DND-41 (cell line): Measurements from ENCODE around the gene SYNE1.

Source experiments
- ATAC-seq: fragments of 200-7000 bp; cut with Tn5 transposase; 3 replicates; pipeline ENCODE4 v1.9.1; 2021; ENCODE audit warnings: low read depth; ENCODE audit not compliant: insufficient read depth
- DNase-seq: peaks from one replicate; pipeline ENCODE4 v3.0.0-alpha.2; 2020
- H2AFZ ChIP-seq: 2 replicates; pipeline ENCODE4 v1.6.0; 2012; ENCODE audit warnings: low read depth, low read length
- H3K27ac ChIP-seq: 2 replicates; pipeline ENCODE4 v1.5.1; 2012; ENCODE audit warnings: low read length, inconsistent platforms
- H3K27me3 ChIP-seq: fragments of 200-600 bp; sonication (generic); 2 replicates; pipeline ENCODE4 v1.6.0; 2012; ENCODE audit warnings: low read length, mild to moderate bottlenecking, inconsistent platforms; ENCODE audit not compliant: insufficient read depth, poor library complexity
- H3K36me3 ChIP-seq: 2 replicates; pipeline ENCODE4 v1.5.1; 2012; ENCODE audit warnings: low read length, inconsistent platforms; ENCODE audit not compliant: insufficient read depth
- H3K4me1 ChIP-seq: 2 replicates; pipeline ENCODE4 v1.5.1; 2012; ENCODE audit warnings: mild to moderate bottlenecking, low read length; ENCODE audit not compliant: insufficient read depth
- H3K4me2 ChIP-seq: 2 replicates; pipeline ENCODE4 v1.6.0; 2012; ENCODE audit warnings: mild to moderate bottlenecking, moderate library complexity, low read length, inconsistent platforms; ENCODE audit not compliant: insufficient read depth
- H3K4me3 ChIP-seq, 2 experiments: fragments of 200-600 bp in 1 of 2; shearing (Covaris generic) in 1 of 2; 2 replicates each; pipeline ENCODE4 v1.5.1; 2012 to 2016; ENCODE audit warnings: inconsistent platforms in 2 of 2, low read length in 2 of 2, mild to moderate bottlenecking in 2 of 2, low read depth in 1 of 2, moderate library complexity in 1 of 2
- H3K79me2 ChIP-seq: 2 replicates; pipeline ENCODE4 v1.6.0; 2012; ENCODE audit warnings: low read length, inconsistent platforms; ENCODE audit not compliant: insufficient read depth
- H3K9ac ChIP-seq: 2 replicates; pipeline ENCODE4 v1.6.0; 2012; ENCODE audit warnings: low read depth, mild to moderate bottlenecking, inconsistent platforms, low read length, moderate library complexity
- H3K9me3 ChIP-seq: 2 replicates; pipeline ENCODE4 v1.5.1; 2012; ENCODE audit warnings: low read length, moderate library complexity, mild to moderate bottlenecking, inconsistent platforms; ENCODE audit not compliant: insufficient read depth, severe bottlenecking
- H4K20me1 ChIP-seq: 2 replicates; pipeline ENCODE4 v1.6.0; 2012; ENCODE audit warnings: low read length; ENCODE audit not compliant: insufficient read depth
- EZH2 ChIP-seq: IDR thresholded peaks from 3 replicates; pipeline ENCODE4 v1.6.1; 2012; ENCODE audit warnings: borderline replicate concordance, low read depth, mild to moderate bottlenecking, moderate library complexity, low read length, inconsistent platforms; ENCODE audit not compliant: severe bottlenecking
- TF ChIP-seq, protein P1 (sequence below): IDR thresholded peaks from 2 replicates; pipeline ENCODE4 v1.5.1; 2012; ENCODE audit warnings: borderline replicate concordance, low read length, moderate library complexity, mild to moderate bottlenecking; ENCODE audit not compliant: poor library complexity, severe bottlenecking; ENCODE audit errors: extremely low read depth

Gene SYNE1

DNA sequence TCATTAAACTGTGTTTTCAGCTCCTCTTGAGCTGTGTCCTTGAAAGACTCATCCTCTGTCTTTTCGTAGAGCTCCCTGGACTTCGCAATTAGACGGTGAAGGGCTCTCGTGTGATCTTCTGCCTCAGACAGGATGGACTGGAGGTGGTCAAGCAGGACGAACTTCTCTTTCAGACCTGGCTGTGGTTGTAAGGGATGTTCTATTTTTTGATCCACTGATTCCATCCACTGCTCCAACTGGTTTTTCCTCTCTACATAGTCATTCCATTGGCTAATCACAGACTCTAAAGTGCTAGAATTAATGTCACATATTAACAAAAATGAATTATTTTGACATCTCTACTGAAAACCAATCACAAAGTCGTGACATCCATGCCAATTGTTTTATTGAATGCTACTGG, 250.1 kb downstream of the SYNE1 start:
- no peak overlapping the region for H3K4me3 ChIP-seq
- H3K9ac ChIP-seq, result no peak overlapping the region
- no peak overlapping the region for H3K27ac ChIP-seq
- H3K4me1 ChIP-seq, result no peaks in the 10 kb centered on the region
- H3K4me2 ChIP-seq, result no peak overlapping the region
- no peaks in the 10 kb centered on the region for H4K20me1 ChIP-seq
- ATAC-seq (no peak), DNase-seq (no peak)
- no peaks in the 10 kb centered on the region for H3K79me2 ChIP-seq
- H2AFZ ChIP-seq, result no peak overlapping the region
- H3K27me3 ChIP-seq, result peaks cover 6% of the 10 kb centered on the region
- H3K36me3 ChIP-seq, result no peaks in the 10 kb centered on the region
- no peak for TF ChIP-seq EZH2
- TF ChIP-seq, protein P1, sequence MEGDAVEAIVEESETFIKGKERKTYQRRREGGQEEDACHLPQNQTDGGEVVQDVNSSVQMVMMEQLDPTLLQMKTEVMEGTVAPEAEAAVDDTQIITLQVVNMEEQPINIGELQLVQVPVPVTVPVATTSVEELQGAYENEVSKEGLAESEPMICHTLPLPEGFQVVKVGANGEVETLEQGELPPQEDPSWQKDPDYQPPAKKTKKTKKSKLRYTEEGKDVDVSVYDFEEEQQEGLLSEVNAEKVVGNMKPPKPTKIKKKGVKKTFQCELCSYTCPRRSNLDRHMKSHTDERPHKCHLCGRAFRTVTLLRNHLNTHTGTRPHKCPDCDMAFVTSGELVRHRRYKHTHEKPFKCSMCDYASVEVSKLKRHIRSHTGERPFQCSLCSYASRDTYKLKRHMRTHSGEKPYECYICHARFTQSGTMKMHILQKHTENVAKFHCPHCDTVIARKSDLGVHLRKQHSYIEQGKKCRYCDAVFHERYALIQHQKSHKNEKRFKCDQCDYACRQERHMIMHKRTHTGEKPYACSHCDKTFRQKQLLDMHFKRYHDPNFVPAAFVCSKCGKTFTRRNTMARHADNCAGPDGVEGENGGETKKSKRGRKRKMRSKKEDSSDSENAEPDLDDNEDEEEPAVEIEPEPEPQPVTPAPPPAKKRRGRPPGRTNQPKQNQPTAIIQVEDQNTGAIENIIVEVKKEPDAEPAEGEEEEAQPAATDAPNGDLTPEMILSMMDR, result no peak
- H3K9me3 ChIP-seq, result no peaks in the 10 kb centered on the region

DNA sequence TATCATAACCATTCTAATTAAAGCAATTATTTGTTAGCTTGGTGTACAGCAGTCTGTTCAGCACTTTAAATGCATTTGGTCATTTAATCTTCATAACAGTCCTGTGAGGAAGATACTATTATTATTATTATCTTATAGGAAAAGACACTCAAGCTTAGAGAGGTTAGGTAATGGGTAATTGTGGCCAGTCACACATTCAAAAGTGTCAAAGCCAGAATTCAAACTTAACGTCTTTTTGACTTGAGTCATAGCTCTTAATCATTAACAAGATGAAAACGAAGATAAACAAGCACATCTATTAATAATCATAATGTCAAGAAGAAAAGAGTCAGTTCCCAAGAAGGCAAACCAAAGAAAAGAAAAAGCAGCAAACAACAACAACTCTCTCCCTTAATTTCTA, 251.0 kb downstream of the SYNE1 start:
- TF ChIP-seq, protein P1, result no peak
- TF ChIP-seq EZH2, result no peak
- Histone ChIP-seq H3K27ac (no peak overlapping the region), H3K4me2 (no peak overlapping the region), H3K79me2 (no peaks in the 10 kb centered on the region), H3K36me3 (no peaks in the 10 kb centered on the region), H2AFZ (no peak overlapping the region), H3K4me3 (no peak overlapping the region), H3K9me3 (no peaks in the 10 kb centered on the region), H3K4me1 (no peaks in the 10 kb centered on the region), H4K20me1 (no peaks in the 10 kb centered on the region; the same call in 1 of the 2 replicates), H3K27me3 (peaks cover 9% of the 10 kb centered on the region), H3K9ac (no peak overlapping the region)
- ATAC-seq, result no peak
- DNase-seq, result no peak

DNA sequence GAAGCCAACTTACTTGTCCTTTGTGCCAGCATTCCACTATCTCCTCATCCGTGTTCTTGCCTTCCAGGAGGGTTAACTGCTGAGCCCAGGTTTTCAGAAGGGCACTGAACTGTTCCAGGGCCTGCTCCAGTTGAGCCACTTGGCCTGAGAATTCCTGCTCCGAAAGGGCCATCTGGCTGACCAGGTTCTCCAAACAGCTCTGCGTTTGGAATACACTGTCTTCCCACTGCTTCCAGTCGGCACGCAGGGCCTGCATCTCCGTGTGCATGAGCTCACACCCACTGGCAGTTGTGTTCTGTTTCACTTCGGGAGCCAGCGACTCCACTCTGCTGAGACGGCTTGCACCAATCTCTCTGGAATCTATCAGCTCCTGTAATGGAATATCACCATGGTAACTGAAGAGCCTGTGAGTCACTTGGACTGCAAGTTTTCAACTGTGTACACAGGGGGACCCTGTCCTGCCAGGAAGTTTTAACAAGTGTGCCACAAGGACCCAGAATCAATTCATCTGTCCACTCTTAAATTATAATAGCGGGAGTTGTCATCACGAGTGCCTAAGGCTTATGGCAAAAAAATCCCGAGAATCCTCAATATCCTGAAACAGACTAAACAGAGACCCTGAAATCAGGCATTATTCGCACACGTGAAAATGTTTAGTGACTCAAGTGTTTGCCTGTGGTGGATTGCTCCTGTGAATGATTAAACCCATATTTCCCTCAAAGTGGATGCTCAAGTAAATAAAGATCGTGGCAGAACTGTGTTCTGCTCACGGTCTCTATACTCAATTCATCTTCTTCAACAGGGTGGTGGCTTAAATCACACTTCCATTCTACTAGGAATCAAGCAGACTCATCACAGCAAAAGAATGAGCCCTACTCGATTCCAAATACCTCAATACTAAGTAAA, 255.9 kb downstream of the SYNE1 start:
- ATAC-seq (no peak), DNase-seq (no peak)
- Histone ChIP-seq H4K20me1 (no peaks in the 10 kb centered on the region; the same call in 1 of the 2 replicates), H3K9me3 (no peaks in the 10 kb centered on the region), H3K79me2 (no peaks in the 10 kb centered on the region), H3K9ac (no peak overlapping the region), H3K36me3 (no peaks in the 10 kb centered on the region), H3K4me3 (no peak overlapping the region), H3K4me2 (no peak overlapping the region), H3K27me3 (peaks cover 12% of the 10 kb centered on the region), H3K27ac (no peak overlapping the region), H3K4me1 (no peaks in the 10 kb centered on the region), H2AFZ (no peak overlapping the region)
- no peak for TF ChIP-seq EZH2
- TF ChIP-seq, protein P1, result no peak
